Measurements from ENCODE around the gene TMPRSS4. TPM values are rescaled to one million over a fixed set of nuclear protein-coding genes. Genes with fewer than 3 reads are reported as not detected.

TMPRSS4 gene
- total and polyA plus RNA-seq, 4 donors = 0.08 to 0.33 (median 0.24) TPM; not detected in 1

GRCh38 chr11:118095967-118096367 is 19.1 kb downstream of the TMPRSS4 start (continued):
- TF ChIP-seq ATF3 (IDR thresholded peaks at IDR 0.05) (no peak), FOXA1 (IDR thresholded peaks at IDR 0.05) (no peak), YY1 (IDR thresholded peaks at IDR 0.05) (no peak)

GRCh38 chr11:118098996-118099837 is 22.3 kb downstream of the TMPRSS4 start:
- WGBS = 91% methylated on average over 11 of the region's 11 CpGs
- H3K27ac ChIP-seq (ENCODE audit: low read depth in 1 of 2, low read length in 2 of 2) = no peak overlapping the region
- H3K4me3 ChIP-seq (ENCODE audit: low read depth in 1 of 3, low read length in 3 of 3) = no peak overlapping the region

More at GRCh38 chr11:118098996-118099837, 22.3 kb downstream of the TMPRSS4 start:
- Histone ChIP-seq H3K36me3 (ENCODE audit: control insufficient read depth in 4 of 4, insufficient read depth in 3 of 4, low read depth in 1 of 4, low read length in 3 of 4) (no peaks in the 10 kb centered on the region), H3K4me1 (ENCODE audit: control insufficient read depth in 4 of 4, insufficient read depth in 4 of 4, low read length in 3 of 4) (peaks cover 0 to 9% (median 1%) of the 10 kb centered on the region in 4 donors), H3K9ac (ENCODE audit: low read depth in 1 of 2, low read length in 2 of 2) (no peak overlapping the region), H3K27me3 (ENCODE audit: control insufficient read depth in 4 of 4, insufficient read depth in 4 of 4, low read length in 3 of 4) (no peaks in the 10 kb centered on the region), H3K9me3 (ENCODE audit: control insufficient read depth in 4 of 4, low read length in 3 of 4) (no peaks in the 10 kb centered on the region)
- TF ChIP-seq SP1 (IDR thresholded peaks at IDR 0.05) (no peak), ZBTB33 (IDR thresholded peaks at IDR 0.05) (no peak), RXRA (IDR thresholded peaks at IDR 0.05) (no peak), EGR1 (IDR thresholded peaks at IDR 0.05; ENCODE audit: low read depth in 2 of 2) (no peak), HNF4A (conservative IDR thresholded peaks at IDR 0.05) (no peak), JUND (IDR thresholded peaks at IDR 0.05) (no peak), YY1 (IDR thresholded peaks at IDR 0.05) (no peak), FOXA1 (IDR thresholded peaks at IDR 0.05) (no peak), NR2F2 (IDR thresholded peaks at IDR 0.05) (no peak), RAD21 (IDR thresholded peaks at IDR 0.05) (no peak), MAX (IDR thresholded peaks at IDR 0.05) (no peak), FOXA2 (IDR thresholded peaks at IDR 0.05) (no peak), CTCF (IDR thresholded peaks at IDR 0.05; ENCODE audit: low read depth, low read length, missing input control) (no peak), REST (IDR thresholded peaks at IDR 0.05) (no peak), TAF1 (conservative IDR thresholded peaks at IDR 0.05) (no peak)
- no peak for DNase-seq (ENCODE audit: low spot score)
